ENCODE data around the gene FLOT2.
A peak's percentile ranks its signal among the peaks of the same experiment; 100 is the strongest.
"Not testable (repeated sequence)": the region's sequence is repeated elsewhere in the genome, so short reads cannot be mapped to it uniquely, and the experiment has no call there.

Gene FLOT2

GRCh38 chr17:28896884-28897768, at the start of gene FLOT2:
TSS of gene FLOT2 (minus strand) at chr17:28897733. CDS start at chr17:28897574, 159 bp downstream.
- DNase-seq: peak; percentile 73

GRCh38 chr17:28946239-28946638, 48.7 kb upstream of the FLOT2 start:
- DNase-seq: no peak

GRCh38 chr17:28944862-28945741, 47.6 kb upstream of the FLOT2 start:
- no peak for DNase-seq

GRCh38 chr17:28944343-28944742, 46.8 kb upstream of the FLOT2 start:
- DNase-seq: no peak

- DNase-seq: no peak
Measured at GRCh38 chr17:28942925-28943324, 45.4 kb upstream of the FLOT2 start.

GRCh38 chr17:28941251-28941650, 43.7 kb upstream of the FLOT2 start:
- DNase-seq: no peak

- DNase-seq: no peak
Measured at GRCh38 chr17:28940675-28941074, 43.1 kb upstream of the FLOT2 start.

GRCh38 chr17:28940142-28940541, 42.6 kb upstream of the FLOT2 start:
- DNase-seq: no peak

- no peak for DNase-seq
Measured at GRCh38 chr17:28938552-28938951, 41.0 kb upstream of the FLOT2 start.

- DNase-seq: no peak
Measured at GRCh38 chr17:28937044-28937729, 39.7 kb upstream of the FLOT2 start.

- DNase-seq: no peak
Measured at GRCh38 chr17:28935744-28936460, 38.4 kb upstream of the FLOT2 start.

- not testable (repeated sequence) for DNase-seq
Measured at GRCh38 chr17:28934508-28934907, 37.0 kb upstream of the FLOT2 start.

- DNase-seq: no peak
Measured at GRCh38 chr17:28929787-28930186, 32.3 kb upstream of the FLOT2 start.

- no peak for DNase-seq
Measured at GRCh38 chr17:28928061-28928460, 30.5 kb upstream of the FLOT2 start.

GRCh38 chr17:28926786-28927185, 29.3 kb upstream of the FLOT2 start:
- no peak for DNase-seq

GRCh38 chr17:28926366-28926765, 28.8 kb upstream of the FLOT2 start:
- no peak for DNase-seq

GRCh38 chr17:28925912-28926365, 28.4 kb upstream of the FLOT2 start:
- no peak for DNase-seq

GRCh38 chr17:28920201-28920600, 22.7 kb upstream of the FLOT2 start:
- no peak for DNase-seq

GRCh38 chr17:28918295-28918694, 20.8 kb upstream of the FLOT2 start:
- no peak for DNase-seq

GRCh38 chr17:28917465-28917864, 19.9 kb upstream of the FLOT2 start:
- no peak for DNase-seq

- DNase-seq: no peak
Measured at GRCh38 chr17:28917029-28917428, 19.5 kb upstream of the FLOT2 start.

- no peak for DNase-seq
Measured at GRCh38 chr17:28916302-28916934, 18.9 kb upstream of the FLOT2 start.
